ENCODE measurements around the gene JAKMIP1. TPM values are rescaled to one million over a fixed set of nuclear protein-coding genes. Genes with fewer than 3 reads are reported as not detected.
"Not testable (repeated sequence)": the region's sequence is repeated elsewhere in the genome, so short reads cannot be mapped to it uniquely, and the experiment has no call there.

Gene JAKMIP1
- polyA plus RNA-seq, 4 donors, result 0.08 to 0.17 TPM; not detected in 2

GRCh38 chr4:6022607-6023288, 177.6 kb downstream of the JAKMIP1 start:
- DNase-seq (ENCODE audit: low read depth in 4 of 4, low spot score in 3 of 4), result no peak

DNA sequence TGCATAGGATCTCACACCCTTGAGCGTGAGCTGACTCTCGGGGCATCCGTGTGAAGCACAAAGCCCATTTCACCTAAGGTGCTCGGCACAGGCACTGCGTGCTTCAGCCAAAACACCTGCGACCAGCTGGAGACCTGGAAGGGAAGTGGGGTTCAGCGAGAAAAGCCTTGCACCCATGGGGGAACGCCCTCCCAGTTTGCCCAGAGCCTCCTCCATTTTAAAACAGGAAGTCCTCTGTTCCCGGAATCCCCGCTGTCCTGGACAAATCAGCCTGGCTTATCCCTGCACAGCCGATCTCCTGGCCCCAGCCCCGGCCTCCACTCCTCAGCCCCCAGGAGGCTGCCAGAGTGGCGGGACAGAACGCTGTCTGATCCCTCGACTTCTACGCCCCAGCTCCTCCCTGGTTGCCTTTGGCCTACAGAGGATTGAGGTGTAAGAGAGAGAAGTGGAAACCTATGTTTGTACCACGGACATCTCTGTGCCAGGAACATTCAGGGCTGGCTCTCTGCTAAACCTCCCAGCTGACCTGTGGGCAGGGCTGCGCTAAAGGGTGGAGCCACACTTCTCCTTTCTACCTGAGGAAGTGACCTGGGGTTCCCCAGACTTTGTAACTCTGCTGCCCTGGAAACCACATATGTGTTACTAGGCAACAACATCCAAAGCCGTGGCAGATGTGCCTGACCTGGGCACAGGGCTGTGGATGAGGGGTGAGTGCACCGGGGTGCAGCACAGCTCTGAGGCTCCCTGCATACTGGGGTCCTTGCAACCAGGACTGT, 178.3 kb downstream of the JAKMIP1 start:
- no peak for DNase-seq (ENCODE audit: low read depth in 4 of 4, low spot score in 3 of 4)

DNA sequence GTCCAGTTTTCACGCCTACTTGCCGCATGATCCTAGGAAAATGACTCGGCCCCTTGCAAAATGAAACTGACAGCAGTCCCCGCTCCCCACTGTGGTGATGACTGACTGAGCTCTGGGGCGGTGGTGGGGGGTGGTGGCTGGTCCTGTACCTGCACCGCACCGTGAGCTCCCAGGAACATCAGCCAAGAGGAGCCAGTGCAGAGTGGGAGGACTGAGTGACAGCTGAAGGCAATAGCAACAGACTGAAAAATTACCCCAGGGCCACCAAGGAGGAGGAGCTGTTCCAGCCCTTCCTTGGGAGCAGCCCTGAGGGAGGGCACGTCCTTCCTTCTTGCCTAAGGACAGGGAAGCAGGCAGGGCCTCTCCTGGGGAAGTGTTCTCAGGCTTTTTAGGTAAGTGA, 179.7 kb downstream of the JAKMIP1 start:
- no peak for DNase-seq (ENCODE audit: low read depth in 4 of 4, low spot score in 3 of 4)

- DNase-seq (ENCODE audit: low read depth in 4 of 4, low spot score in 3 of 4), result peak in 2 of 4 donors; percentile 45 to 47
Observed at GRCh38 chr4:6019316-6020263, 180.8 kb downstream of the JAKMIP1 start.

GRCh38 chr4:6018331-6018730, 182.0 kb downstream of the JAKMIP1 start, which contains the start of gene C4orf50:
TSS of gene C4orf50 (minus strand) at chr4:6018431.
- DNase-seq (ENCODE audit: low read depth in 4 of 4, low spot score in 3 of 4), result no peak

- DNase-seq (ENCODE audit: low read depth in 4 of 4, low spot score in 3 of 4), result no peak
Observed at GRCh38 chr4:6017800-6018199, 182.5 kb downstream of the JAKMIP1 start.

GRCh38 chr4:6017030-6017429, 183.3 kb downstream of the JAKMIP1 start:
- no peak for DNase-seq (ENCODE audit: low read depth in 4 of 4, low spot score in 3 of 4)

DNA sequence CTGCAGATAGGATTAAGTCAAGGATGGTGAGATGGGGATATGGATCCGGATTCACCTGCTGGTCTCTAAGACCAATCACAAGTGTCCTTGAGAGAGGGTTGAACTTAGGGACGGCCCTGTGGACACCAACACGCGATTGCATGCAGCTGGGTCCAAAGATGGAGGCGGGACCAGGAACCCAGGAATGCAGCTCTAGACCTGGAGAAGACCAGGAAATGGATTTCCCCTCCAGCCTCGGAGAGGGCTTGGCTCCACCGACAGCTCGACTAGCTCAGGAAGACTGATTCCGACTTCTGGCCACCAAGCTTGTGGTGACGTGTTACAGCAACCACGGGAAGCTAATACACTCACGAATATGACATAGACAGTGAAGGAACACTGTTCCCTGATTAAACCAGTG, 186.8 kb downstream of the JAKMIP1 start:
- no peak for DNase-seq (ENCODE audit: low read depth in 4 of 4, low spot score in 3 of 4)

GRCh38 chr4:6012200-6012599, 188.1 kb downstream of the JAKMIP1 start:
- DNase-seq (ENCODE audit: low read depth in 4 of 4, low spot score in 3 of 4), result no peak

DNA sequence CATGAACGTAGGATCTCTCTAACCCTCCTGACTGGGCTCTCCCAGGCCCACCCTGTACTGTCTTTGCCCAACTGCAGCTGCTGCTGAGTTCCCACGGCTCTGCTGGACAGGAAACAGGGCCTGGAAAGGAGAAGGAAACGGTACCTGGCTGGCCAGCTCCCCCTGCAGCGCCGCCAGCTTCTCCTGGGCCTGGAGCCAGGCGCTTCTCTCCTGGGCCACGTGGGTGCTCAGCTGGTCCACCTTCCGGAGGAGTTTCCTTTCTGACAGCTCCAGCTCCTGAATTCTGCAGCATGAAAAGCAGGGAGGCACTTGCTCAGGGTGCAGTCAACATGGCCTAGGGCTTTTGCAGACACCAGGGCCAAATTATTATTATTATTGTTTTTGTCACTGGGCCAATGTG, 188.7 kb downstream of the JAKMIP1 start:
- DNase-seq (ENCODE audit: low read depth in 4 of 4, low spot score in 3 of 4), result no peak

GRCh38 chr4:6011271-6011671, 189.1 kb downstream of the JAKMIP1 start:
- DNase-seq (ENCODE audit: low read depth in 4 of 4, low spot score in 3 of 4), result no peak

- no peak for DNase-seq (ENCODE audit: low read depth in 4 of 4, low spot score in 3 of 4)
Observed at GRCh38 chr4:6010789-6011188, 189.6 kb downstream of the JAKMIP1 start.

DNA sequence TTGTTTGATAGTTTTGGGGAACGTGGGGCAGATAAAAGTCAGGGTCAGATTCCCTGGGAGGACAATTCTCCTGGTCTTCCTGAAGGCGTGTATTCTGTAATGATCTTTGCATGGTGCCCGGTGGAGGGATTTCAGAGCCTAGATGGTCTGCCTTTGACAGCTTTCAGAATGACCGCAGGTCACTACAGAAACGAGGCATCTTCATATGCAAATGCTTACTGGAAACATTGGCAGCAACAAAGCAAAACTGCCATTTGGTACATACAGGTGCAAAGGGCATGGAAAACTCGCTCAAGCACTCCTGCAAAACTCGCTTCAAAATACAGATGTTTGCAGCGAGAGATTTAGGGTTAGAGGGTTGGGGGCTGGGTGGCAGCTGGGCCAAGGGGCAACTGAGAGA, 190.9 kb downstream of the JAKMIP1 start:
- no peak for DNase-seq (ENCODE audit: low read depth in 4 of 4, low spot score in 3 of 4)

- DNase-seq (ENCODE audit: low read depth in 4 of 4, low spot score in 3 of 4), result no peak
Observed at GRCh38 chr4:6008766-6009385, 191.5 kb downstream of the JAKMIP1 start.

- DNase-seq (ENCODE audit: low read depth in 4 of 4, low spot score in 3 of 4), result no peak
Observed at GRCh38 chr4:6008092-6008551, 192.2 kb downstream of the JAKMIP1 start.

GRCh38 chr4:6005175-6005574, 195.2 kb downstream of the JAKMIP1 start:
- no peak for DNase-seq (ENCODE audit: low read depth in 4 of 4, low spot score in 3 of 4)

DNA sequence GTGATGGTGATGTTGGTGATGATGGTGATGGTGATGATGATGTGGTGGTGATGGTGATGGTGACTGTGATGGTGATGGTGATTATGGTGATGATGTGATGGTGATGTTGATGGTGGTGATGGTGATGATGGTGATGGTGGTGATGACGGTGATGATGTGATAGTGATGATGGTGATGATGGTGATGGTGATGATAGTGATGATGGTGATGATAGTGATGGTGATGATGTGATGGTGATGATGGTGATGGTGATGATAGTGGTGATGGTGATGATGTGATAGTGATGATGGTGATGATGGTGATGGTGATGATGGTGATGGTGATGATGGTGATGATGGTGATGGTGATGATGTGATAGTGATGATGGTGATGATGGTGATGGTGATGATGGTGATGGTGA, 196.9 kb downstream of the JAKMIP1 start:
- not testable (repeated sequence) for DNase-seq (ENCODE audit: low read depth in 4 of 4, low spot score in 3 of 4)

DNA sequence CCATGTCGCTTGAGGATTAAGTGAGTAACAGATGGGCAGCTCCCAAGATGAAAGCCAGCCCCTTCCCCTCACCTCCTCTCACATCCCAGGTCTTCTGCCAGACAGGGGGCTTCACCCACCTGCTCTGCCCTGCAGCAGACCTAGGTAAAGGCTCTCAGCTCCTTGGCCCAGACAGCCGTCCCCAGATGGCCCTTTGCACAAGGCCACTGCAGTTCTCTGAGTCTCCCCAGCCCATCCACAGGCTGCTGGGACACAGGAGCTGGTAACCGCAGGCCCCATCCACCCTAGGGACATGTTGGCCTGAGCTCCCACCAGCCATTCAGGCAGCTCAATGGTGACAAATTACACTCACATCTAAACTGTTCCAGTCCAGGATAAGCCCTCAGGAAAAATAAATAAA, 197.4 kb downstream of the JAKMIP1 start:
- DNase-seq (ENCODE audit: low read depth in 4 of 4, low spot score in 3 of 4), result no peak

DNA sequence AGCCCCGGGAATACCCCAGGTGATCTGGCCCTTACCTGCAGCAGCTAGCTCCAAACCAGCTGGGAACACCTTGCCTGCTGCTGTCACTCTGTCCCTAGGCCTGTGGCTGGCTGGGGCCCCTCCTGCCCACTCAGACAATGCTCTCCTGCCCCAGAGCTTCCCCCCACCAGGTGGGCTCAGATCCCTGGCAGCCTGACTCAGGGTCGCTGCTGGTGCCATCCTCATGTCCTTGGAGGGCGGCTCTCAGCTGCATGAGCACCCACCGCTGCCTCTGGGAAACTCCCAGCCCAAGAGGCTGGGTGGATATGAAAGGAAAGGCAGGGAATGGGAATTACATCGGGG, 197.9 kb downstream of the JAKMIP1 start:
- no peak for DNase-seq (ENCODE audit: low read depth in 4 of 4, low spot score in 3 of 4)

DNA sequence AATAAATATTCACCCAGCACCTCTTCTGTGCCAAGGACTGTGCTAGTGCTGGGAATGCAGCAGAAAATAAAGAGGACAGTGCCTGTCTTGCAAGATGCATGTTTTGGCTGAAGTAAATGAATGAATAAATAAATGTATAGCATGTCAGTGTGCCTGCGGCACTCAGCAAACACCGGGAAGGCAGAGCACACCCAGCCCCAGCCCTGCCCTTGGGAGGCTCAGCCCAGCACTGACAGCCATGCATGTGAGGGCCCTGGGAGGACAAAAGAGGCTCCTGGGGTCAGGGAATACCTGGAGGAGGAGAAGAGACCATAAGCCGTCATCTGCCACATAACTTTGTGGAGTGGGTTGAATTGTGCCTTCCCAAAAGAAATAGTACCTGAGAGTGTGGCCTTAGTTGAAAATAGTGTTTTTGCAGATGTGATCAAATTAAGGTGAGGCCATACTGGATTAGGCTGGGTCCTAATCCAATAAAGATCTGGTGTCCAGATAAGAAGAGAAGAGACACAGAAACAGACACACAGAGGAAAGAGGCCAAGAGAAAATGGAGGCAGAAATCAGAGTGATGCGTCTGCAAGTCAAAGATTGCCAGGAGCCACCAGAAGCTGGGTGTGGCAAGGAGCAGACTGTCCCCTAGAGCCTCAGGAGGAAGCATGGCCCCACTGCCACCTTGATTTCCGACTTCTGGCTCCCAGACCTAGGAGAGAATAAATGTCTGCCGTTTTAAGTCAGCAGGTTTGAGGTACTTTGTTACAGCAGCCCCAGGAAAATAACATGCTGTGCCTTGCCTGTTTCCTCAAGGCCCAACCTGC, 198.5 kb downstream of the JAKMIP1 start:
- no peak for DNase-seq (ENCODE audit: low read depth in 4 of 4, low spot score in 3 of 4)
